GM23338 (cell line): ENCODE results near the gene SRGAP3. TPM values are rescaled to one million over a fixed set of nuclear protein-coding genes. Genes with fewer than 3 reads are reported as not detected.

Experiments
- ATAC-seq: fragments of 200-7000 bp; cut with Tn5 transposase; 3 replicates; pipeline ENCODE4 v1.9.1; 2020
- DNase-seq: peaks from one replicate; pipeline ENCODE4 v3.0.0-alpha.2; 2015; ENCODE audit warnings: low spot score
- H2AFZ ChIP-seq: fragments of 200-600 bp; sonication (generic); 2 replicates; pipeline ENCODE4 v1.8.0; 2016; ENCODE audit warnings: antibody characterized with exemption, mild to moderate bottlenecking, moderate library complexity
- H3F3A ChIP-seq: fragments of 200-600 bp; sonication (generic); replicated peaks from 2 replicates; pipeline ENCODE4 v1.8.0; 2017; ENCODE audit warnings: antibody characterized with exemption, mixed run types, low read depth
- H3K27ac ChIP-seq: fragments of 200-600 bp; sonication (generic); 2 replicates; pipeline ENCODE4 v1.6.1; 2016; ENCODE audit warnings: low read depth
- H3K27me3 ChIP-seq: fragments of 200-600 bp; sonication (generic); 2 replicates; pipeline ENCODE4 v1.8.0; 2016; ENCODE audit warnings: mild to moderate bottlenecking, mixed run types, moderate library complexity; ENCODE audit not compliant: insufficient read depth
- H3K36me3 ChIP-seq: fragments of 200-600 bp; sonication (generic); 2 replicates; pipeline ENCODE4 v1.8.0; 2016; ENCODE audit warnings: mild to moderate bottlenecking; ENCODE audit not compliant: insufficient read depth
- H3K4me1 ChIP-seq: fragments of 200-600 bp; sonication (generic); 2 replicates; pipeline ENCODE4 v1.8.0; 2016; ENCODE audit warnings: mild to moderate bottlenecking, moderate library complexity; ENCODE audit not compliant: insufficient read depth
- H3K4me2 ChIP-seq: fragments of 200-600 bp; sonication (generic); 2 replicates; pipeline ENCODE4 v1.7.1; 2017; ENCODE audit warnings: mixed run types
- H3K4me3 ChIP-seq: fragments of 200-600 bp; sonication (generic); 2 replicates; pipeline ENCODE4 v1.6.1; 2016; ENCODE audit warnings: mixed run types
- H3K79me2 ChIP-seq: fragments of 200-600 bp; sonication (generic); replicated peaks from 2 replicates; pipeline ENCODE4 v1.8.0; 2017; ENCODE audit warnings: mild to moderate bottlenecking; ENCODE audit not compliant: insufficient read depth
- H3K9me2 ChIP-seq: fragments of 200-600 bp; sonication (generic); 2 replicates; pipeline ENCODE4 v1.8.0; 2017; ENCODE audit not compliant: insufficient read depth
- H4K20me1 ChIP-seq: fragments of 200-600 bp; sonication (generic); replicated peaks from 2 replicates; pipeline ENCODE4 v1.8.0; 2017; ENCODE audit warnings: mild to moderate bottlenecking; ENCODE audit not compliant: insufficient read depth
- H3K27ac Mint-ChIP-seq: 2 replicates; pipeline ENCODE4 v1.8.0; 2020; ENCODE audit warnings: inconsistent platforms, mild to moderate bottlenecking, moderate library complexity, mixed read lengths
- H3K27me3 Mint-ChIP-seq: 3 replicates; pipeline ENCODE4 v1.8.0; 2022; ENCODE audit warnings: low read depth, mild to moderate bottlenecking, moderate library complexity, mixed read lengths, inconsistent platforms; ENCODE audit not compliant: insufficient read depth, poor library complexity
- H3K36me3 Mint-ChIP-seq: 3 replicates; pipeline ENCODE4 v1.8.0; 2021; ENCODE audit warnings: low read depth, mild to moderate bottlenecking, inconsistent platforms, moderate library complexity, mixed read lengths
- H3K4me1 Mint-ChIP-seq: 3 replicates; pipeline ENCODE4 v1.8.0; 2020; ENCODE audit warnings: mild to moderate bottlenecking, inconsistent platforms, mixed read lengths
- H3K4me3 Mint-ChIP-seq: 3 replicates; pipeline ENCODE4 v1.8.0; 2021; ENCODE audit warnings: moderate library complexity, mild to moderate bottlenecking, inconsistent platforms, mixed read lengths
- H3K9me3 Mint-ChIP-seq: 3 replicates; pipeline ENCODE4 v1.8.0; 2020; ENCODE audit warnings: moderate library complexity, mild to moderate bottlenecking, inconsistent platforms, mixed read lengths
- CREB1 ChIP-seq: fragments of 250-450 bp; sonication (Bioruptor Pico); IDR thresholded peaks from 2 replicates; pipeline ENCODE4 v1.5.0; 2020; ENCODE audit warnings: low read depth, mild to moderate bottlenecking, moderate library complexity
- ETS1 ChIP-seq: IDR thresholded peaks from 2 replicates; pipeline ENCODE4 v1.6.1; 2016; ENCODE audit warnings: antibody characterized with exemption
- JUNB ChIP-seq: IDR thresholded peaks from one replicate; pipeline ENCODE4 v1.6.1; 2016; ENCODE audit warnings: antibody characterized with exemption; ENCODE audit not compliant: unreplicated experiment
- NANOG ChIP-seq: IDR thresholded peaks from 2 replicates; pipeline ENCODE4 v1.6.1; 2016; ENCODE audit warnings: antibody characterized with exemption, borderline replicate concordance
- POLR2AphosphoS5 ChIP-seq: IDR thresholded peaks from 2 replicates; pipeline ENCODE4 v1.6.1; 2016; ENCODE audit warnings: antibody characterized with exemption, low read depth
- REST ChIP-seq: IDR thresholded peaks from one replicate; pipeline ENCODE4 v1.6.1; 2018; ENCODE audit warnings: antibody characterized with exemption; ENCODE audit not compliant: unreplicated experiment
- STAT1 ChIP-seq: IDR thresholded peaks from one replicate; pipeline ENCODE4 v1.6.1; 2016; ENCODE audit warnings: antibody characterized with exemption; ENCODE audit not compliant: unreplicated experiment
- ZNF114 ChIP-seq: fragments of 250-450 bp; sonication (Bioruptor Pico); IDR thresholded peaks from 2 replicates; pipeline ENCODE4 v1.5.0; 2020; ENCODE audit warnings: mild to moderate bottlenecking, moderate library complexity
- ZNF331 ChIP-seq: fragments of 250-450 bp; sonication (Bioruptor Pico); IDR thresholded peaks from 2 replicates; pipeline ENCODE4 v1.5.0; 2020; ENCODE audit warnings: low read depth, mild to moderate bottlenecking, moderate library complexity
- polyA plus RNA-seq: library from polyadenylated mRNA; unstranded; fragments of >200 nt; fragmentation: Nextera tagmentation; extraction: Ambion mirVana; gene quantifications from 2 replicates; pipeline ENCODE4 v1.2.1, GENCODE V29; 2016
- total RNA-seq: library from RNA; depleted of rRNA; stranded (reverse); fragments of >200 nt; shearing (Covaris generic); gene quantifications from 2 replicates; pipeline ENCODE4 v1.2.3, GENCODE V29; 2014

The SRGAP3 gene
- total and polyA plus RNA-seq, 2 experiments from 2014 or later = 6.4 to 9.4 TPM

GRCh38 chr3:9110316-9110715, 139.1 kb downstream of the SRGAP3 start:
- no peak overlapping the region for H2AFZ ChIP-seq
- Mint-ChIP-seq H3K27ac (no peak overlapping the region), H3K4me1 (peaks cover 4% of the 10 kb centered on the region), H3K4me3 (no peak overlapping the region), H3K36me3 (peaks cover 4% of the 10 kb centered on the region; the same call in 2 of the 3 replicates), H3K27me3 (peaks cover 6% of the 10 kb centered on the region), H3K9me3 (peaks cover 5% of the 10 kb centered on the region; the same call in 1 of the 3 replicates)
- no peak overlapping the region for H3K27ac ChIP-seq
- H3K4me1 ChIP-seq = 0 out of 2 replicates have a peak, but pooled peaks cover 4% of the 10 kb centered on the region
- H3K4me2 ChIP-seq = no peak overlapping the region
- no peak overlapping the region for H3K4me3 ChIP-seq
- H3K9me2 ChIP-seq = no peaks in the 10 kb centered on the region; the same call in 1 of the 2 replicates
- H3K36me3 ChIP-seq = no peaks in the 10 kb centered on the region
- H3K27me3 ChIP-seq = no peaks in the 10 kb centered on the region
- no peaks in the 10 kb centered on the region for H3K79me2 ChIP-seq
- no peaks in the 10 kb centered on the region; the same call in 1 of the 2 replicates for H4K20me1 ChIP-seq
- DNase-seq (no peak), ATAC-seq (no peak)
- no peaks in the 10 kb centered on the region for H3F3A ChIP-seq
- TF ChIP-seq ETS1 (no peak), STAT1 (no peak), ZNF331 (CRISPR knock-in tag) (no peak), JUNB (no peak), ZNF114 (CRISPR knock-in tag) (no peak)

- no peaks in the 10 kb centered on the region; the same call in 1 of the 2 replicates for H3K9me2 ChIP-seq
- Mint-ChIP-seq H3K9me3 (peaks cover 5% of the 10 kb centered on the region; the same call in 1 of the 3 replicates), H3K4me3 (no peak overlapping the region), H3K27me3 (peaks cover 6% of the 10 kb centered on the region), H3K36me3 (peaks cover 4% of the 10 kb centered on the region; the same call in 2 of the 3 replicates), H3K27ac (no peak overlapping the region), H3K4me1 (peaks cover 7% of the 10 kb centered on the region)
- no peaks in the 10 kb centered on the region for H3F3A ChIP-seq
- TF ChIP-seq NANOG (no peak), REST (no peak), POLR2AphosphoS5 (no peak), CREB1 (CRISPR knock-in tag) (no peak), ZNF331 (CRISPR knock-in tag) (no peak)
- 0 out of 2 replicates have a peak, but pooled peaks cover 7% of the 10 kb centered on the region for H3K4me1 ChIP-seq
- no peak overlapping the region for H2AFZ ChIP-seq
- no peaks in the 10 kb centered on the region for H3K27me3 ChIP-seq
- no peak for ATAC-seq
- H4K20me1 ChIP-seq = no peaks in the 10 kb centered on the region; the same call in 1 of the 2 replicates
- no peaks in the 10 kb centered on the region for H3K79me2 ChIP-seq
- DNase-seq = no peak
- no peak overlapping the region for H3K4me3 ChIP-seq
- no peak overlapping the region for H3K27ac ChIP-seq
- H3K36me3 ChIP-seq = no peaks in the 10 kb centered on the region
- H3K4me2 ChIP-seq = no peak overlapping the region
Measured at GRCh38 chr3:9109568-9109914, 139.9 kb downstream of the SRGAP3 start.
